NCI-H128 (cell line): ENCODE measurements around the gene BNIP2.
"Not testable (repeated sequence)": the region's sequence is repeated elsewhere in the genome, so short reads cannot be mapped to it uniquely, and the experiment has no call there.

Experiments
- DNase-seq: peaks from one replicate; lab custom pipeline; 2025; ENCODE audit not compliant: unreplicated experiment; lab: John Stamatoyannopoulos, UW

BNIP2 gene, protein sequence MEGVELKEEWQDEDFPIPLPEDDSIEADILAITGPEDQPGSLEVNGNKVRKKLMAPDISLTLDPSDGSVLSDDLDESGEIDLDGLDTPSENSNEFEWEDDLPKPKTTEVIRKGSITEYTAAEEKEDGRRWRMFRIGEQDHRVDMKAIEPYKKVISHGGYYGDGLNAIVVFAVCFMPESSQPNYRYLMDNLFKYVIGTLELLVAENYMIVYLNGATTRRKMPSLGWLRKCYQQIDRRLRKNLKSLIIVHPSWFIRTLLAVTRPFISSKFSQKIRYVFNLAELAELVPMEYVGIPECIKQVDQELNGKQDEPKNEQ

DNA sequence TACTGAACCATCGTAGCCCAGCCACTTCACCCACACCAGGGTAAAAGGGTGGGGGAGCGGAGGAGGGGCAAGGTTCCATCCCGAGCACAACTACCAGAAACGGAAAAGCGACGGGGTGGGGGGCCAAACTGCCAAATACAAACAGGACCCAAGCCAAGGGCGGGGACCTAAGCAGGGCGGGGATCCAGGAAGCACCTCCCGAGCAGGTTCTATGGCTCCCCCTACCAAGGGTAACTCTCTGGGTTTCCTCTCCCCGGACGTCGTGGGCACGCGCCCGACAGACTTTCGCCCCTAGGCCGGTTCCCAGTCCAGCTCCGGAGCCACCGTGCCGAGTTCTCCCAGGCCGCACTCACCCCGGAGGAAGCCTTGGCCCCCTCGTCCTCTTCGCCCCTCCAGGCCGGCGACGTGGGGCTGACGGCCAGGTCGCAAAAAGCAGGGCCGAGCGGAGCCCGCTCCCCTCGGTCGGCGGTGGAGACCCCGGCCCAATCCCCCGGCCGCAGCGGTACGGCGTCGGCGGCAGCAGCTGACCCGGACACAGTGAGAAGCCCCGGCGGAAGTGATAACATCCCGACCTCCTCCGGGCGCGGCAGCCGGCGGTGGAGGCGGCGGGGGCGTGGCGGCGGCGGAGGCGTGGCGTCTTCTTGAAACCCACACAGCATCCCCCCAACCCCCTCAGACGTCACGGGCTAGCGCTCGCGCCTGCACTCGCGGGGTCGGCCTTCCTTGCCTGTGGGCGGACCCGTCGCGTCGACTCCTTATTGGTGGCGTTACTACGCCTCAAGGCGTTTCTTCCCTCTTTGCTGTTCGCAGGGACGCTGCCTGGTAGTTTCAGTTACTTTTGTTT is at the start of gene BNIP2:
TSS of gene BNIP2 (minus strand) at position 539 of the 844 bp plus-strand sequence. CDS start 6,863 bp downstream, outside the sequence.
- DNase-seq: peak; percentile 76

DNA sequence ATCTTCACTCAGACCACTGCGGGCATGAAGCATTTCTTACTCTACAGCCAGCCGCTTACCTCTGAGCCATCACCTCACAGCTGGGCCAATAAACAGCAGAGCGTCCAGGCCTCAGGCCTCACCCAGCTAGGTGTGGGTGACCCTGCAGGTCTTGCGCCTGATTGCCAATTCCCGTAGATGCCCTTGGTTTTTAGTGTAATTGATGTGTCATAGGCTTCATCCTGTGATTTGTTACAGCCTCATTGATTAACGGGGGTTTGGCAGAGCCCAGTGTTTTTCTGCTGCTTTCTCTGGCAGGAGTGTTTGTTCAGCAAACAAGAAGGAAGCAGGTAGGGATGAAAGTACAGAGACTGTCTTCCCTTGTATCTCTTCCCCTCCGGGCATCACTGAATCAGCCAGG is 49.6 kb upstream of the BNIP2 start:
- no peak for DNase-seq

DNA sequence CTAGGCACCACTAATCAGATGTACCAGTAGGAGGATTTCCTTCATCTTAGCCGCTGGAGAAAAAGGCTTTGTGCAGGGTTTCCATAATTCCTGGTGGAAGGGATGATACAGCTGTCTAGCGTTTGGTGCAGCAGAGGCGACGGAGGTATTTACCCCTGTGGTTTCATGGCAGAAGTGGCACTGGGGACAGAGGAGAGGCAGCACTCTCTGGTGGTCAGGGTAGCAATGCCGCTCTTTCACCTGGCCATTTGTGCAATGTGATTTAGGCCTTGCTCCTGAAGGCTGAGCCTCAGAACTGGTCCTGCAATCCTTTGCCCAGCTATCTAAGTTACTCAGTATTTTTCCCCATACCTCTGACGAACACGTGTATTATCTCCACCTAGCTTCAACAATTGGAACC is 47.1 kb upstream of the BNIP2 start:
- no peak for DNase-seq

DNA sequence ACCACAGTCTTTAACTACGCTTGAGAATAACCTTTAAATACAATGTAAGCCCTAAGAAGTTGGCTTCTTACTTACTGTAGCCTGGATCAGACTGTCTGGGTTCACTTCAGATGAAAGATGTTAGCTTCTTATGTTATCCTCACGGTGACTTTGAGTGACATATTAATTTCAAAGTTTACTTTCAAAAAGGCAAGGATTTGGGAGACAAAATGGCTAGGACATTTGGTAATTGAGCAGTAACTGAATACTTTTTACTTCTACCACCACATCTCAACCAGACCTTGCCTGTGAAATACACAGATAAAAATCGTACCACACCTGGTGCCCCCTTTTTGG is 36.0 kb upstream of the BNIP2 start:
- DNase-seq: no peak

DNA sequence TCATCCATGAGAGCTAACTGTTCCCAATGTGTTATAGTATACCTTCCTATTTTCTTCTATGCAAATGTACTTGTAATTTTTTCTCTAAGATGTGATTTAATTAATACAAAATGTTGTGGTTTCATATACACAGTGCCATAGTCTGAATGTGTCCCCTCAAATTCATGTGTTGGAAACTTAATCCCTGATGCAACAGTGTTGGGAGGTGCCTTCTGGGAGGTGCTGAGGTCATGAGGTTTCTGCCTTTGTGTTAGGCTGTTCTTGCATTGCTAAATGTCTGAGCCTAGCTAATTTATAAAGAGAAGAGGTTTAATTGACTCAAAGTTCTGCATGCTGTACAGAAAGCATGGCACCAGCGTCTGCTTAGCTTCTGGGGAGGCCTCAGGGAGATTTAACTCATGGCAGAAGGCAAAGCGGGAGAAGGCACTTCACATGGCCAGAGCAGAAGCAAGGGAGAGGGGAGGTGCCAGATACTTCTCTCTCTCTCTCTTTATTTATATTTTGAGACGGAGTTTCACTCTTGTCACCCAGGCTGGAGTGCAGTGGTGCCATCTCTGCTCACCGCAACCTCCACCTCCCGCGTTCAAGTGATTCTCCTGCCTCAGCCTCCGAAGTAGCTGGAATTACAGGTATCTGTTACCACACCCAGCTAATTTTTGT is 34.7 kb upstream of the BNIP2 start:
- no peak for DNase-seq

DNA sequence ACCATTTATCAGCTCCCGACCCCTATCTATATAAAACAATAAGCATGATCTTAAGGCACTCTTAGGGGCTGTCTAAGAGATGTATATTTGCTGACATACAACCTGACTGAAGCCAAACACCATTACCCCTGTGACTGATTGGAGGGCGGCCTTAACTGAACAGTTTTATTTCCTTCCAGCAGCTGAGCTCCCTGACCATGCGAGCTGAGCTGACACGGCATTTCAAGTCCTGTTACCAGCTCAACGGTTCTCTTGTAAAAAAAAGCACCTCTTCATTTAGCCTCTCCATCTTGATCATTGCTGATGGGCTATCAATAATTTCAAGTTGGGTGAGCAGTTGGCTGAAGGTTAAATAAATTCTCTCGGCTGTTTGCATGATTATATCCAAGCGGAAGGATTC is 33.4 kb upstream of the BNIP2 start:
- DNase-seq: no peak

DNA sequence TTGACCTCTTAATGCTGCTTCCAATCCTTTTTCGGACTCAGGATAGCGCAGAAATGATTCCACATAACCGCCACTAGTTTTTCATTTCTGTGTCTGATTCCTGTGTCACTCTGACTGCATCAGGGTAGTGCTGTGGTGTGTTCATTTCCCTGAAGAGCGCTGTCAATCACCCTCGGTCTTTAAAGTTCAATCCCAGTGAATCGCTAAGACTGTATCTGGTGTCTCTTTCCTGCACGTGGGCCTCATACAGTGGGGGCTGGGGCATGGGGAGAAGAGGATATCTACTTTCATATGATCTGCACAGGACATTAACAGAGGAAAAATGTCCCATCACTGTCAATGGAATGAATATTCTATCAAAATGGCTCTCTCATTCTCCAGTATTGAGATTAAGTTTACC is 32.9 kb upstream of the BNIP2 start:
- DNase-seq: no peak

DNA sequence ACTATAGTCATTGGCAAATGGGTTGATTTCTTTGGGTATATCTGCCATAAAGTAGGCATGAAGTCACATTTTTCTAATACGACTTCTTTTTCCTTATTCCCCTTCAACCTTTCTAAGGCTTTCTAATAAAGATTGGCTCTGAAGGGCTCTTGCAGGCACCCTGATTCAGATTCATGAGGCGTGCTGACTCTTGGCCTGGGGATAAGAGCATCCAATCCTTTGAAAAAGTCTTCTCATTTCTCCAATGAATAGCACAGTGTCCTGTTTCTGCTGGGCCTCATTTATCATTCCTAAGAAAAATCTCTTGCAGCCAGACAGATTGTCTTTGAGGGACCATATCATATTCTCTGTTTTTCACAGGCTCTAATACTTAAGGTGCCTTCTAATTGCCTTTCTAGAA is 32.3 kb upstream of the BNIP2 start:
- DNase-seq: no peak

DNA sequence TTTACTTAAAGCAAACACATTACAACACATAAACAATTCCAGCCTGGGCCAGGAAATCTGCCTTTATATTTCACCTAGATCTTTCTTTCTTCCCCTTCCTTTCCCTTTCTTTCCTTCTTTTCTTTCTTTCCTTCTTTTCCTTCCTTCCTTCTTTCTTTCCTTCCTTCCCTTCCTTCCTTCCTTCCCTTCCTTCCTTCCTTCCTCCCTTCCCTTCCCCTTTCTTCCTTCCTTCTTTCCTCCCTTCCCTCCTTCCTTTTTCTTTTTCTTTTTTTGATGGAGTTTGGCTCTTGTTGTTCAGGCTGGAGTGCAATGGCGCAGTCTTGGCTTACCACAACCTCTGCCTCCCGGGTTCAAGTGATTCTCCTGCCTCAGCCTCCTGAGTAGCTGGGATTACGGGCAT is 24.1 kb upstream of the BNIP2 start:
- DNase-seq: no peak

DNA sequence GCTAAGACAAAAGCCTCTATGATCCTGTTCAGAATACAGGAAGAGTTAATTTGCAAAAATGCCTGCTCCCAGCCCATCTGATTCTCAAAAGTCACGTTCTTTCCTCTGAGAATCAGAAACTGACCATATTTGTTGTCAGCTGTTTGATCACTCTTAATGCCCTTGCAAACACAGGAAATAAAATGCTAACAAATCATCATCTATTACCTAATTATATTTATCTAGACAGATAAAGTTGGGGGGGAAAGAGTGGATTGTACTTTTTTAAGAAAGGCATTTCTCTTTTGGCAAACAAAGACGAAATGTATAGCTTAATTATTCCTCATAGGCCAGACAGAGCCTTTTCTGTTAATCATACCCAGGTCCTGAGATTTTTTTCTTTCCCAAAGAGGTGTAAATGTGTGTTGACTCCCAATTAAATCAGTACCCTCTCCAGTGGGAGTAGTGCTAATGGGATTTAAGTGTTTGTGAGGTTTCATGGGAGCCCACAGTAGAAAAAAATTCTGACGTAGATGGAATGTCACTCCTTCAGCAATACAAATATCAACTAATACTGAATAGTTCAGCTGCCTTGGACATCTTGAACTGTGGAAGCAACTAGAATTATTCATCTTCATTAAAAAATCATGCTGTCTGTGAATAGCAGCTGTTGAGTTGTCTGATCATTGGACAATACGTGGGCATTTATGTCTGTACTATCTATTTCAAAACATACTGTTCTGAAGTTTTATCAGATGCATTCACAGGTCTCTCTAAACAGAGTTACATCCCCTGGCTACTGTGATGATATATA is 22.5 kb upstream of the BNIP2 start:
- DNase-seq: no peak

DNA sequence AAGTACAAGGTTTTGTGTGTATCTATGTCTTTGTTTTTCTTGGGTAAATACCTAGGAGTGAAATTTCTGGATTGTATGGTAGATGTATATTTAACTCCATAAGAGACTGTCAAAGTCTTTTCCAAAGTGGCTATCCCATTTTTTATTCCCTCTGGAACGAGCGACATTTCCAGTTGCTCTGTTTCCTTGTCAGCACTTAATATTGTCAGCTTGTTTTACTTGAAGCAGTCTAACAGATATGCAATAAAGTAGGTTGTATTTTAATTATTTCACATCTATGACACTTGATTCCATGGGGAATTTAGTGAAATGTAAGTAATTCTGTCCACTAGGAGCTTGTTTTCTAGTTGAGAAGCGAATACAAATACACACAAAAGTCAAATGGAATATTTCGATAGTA is 18.5 kb upstream of the BNIP2 start:
- DNase-seq: no peak

DNA sequence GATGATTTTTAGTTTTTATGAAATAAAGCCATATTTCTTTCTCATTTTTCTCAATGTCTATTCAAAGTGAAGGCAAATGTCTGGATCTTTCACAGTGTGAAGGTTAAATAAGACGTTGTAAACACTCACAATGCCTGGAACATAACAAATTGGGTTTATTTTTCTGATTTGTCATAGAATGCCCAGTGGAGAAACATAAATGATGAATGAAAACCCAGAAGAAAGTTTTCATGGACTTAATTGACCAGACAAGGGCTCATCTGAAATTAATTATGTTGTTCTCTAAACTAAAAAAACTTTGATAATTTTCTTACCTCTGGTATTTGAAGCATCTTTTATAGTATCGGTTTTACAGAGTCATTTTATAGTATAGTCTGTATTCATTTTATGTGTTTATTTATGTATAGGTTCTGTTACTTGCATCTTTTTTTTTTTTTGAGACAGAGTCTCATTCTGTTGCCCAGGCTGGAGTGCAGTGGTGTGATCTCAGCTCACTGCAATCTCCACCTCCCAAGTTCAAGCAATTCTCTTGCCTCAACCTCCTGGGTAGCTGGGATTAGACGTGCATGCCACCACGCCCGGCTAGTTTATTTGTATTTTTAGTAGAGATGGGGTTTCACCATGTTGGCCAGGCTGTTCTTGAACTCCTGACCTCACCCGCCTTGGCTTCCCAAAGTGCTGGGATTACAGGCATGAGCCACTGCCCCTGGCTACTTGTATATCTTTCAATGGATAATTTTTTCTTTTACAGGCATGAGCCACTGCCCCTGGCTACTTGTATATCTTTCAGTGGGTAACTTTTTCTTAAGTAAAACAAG is 15.1 kb upstream of the BNIP2 start:
- DNase-seq: no peak

DNA sequence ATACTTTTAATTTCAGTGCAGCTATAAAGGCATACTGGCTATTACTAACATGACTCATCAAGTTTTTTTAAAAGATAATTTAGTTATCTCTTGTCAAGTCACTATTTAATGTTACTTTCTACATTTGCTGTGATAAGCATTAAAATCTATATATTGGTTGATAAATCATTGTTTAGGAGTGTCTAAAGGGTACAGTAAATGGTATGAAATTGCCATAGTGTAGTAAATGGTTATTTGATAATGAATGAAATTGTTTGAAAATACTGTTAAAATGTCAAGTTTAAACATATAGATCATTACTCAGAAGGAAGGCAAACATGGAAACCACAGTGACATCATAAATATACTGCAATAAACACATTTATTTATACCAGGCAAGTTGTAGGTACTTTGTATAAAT is 13.2 kb upstream of the BNIP2 start:
- DNase-seq: no peak

DNA sequence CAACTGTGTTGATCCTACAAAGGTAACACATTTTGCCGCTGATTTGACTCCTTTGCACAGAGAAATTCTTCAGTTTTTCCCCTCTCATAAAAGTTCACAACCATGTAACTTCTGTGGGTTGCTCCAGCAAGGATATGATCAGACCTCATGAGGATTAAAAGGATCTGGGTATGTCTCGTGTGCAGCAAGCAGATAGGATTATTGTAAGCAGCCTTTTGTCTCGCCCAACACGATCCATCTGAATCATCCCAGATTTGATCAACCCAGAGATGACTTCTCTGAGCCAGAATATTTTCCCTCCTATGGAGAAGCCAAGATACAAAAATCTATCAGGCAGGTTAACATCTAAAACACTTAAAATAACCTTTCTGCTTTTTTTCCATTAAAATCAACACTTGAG is 12.8 kb upstream of the BNIP2 start:
- DNase-seq: no peak

DNA sequence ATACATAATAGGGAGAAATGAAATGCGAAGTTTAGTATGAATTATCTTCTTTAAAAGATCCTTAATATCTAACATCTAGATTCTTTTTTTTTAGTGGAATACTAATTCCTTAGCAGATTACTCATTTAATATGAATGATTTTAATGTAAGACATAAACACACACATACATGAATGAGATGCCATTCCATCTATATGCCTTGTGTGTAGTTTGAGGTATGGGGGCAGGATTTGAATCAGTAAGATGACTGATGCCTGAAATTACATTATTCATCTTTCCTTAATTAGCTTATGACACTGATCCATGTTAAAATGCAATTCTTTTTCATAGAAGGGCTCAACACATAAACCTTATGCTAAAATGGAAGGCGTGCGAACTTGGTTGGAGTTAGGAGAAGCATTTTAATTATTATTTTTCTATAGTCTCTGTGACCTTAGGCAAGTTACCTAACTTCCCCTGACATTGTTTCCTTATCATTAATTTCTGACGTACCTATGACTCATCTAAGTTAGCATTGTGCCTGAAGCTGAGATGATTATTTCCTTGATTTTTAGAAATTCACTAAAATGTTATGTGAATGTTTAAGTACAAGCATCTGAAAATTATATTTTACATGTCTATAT is 10.8 kb upstream of the BNIP2 start:
- DNase-seq: no peak

DNA sequence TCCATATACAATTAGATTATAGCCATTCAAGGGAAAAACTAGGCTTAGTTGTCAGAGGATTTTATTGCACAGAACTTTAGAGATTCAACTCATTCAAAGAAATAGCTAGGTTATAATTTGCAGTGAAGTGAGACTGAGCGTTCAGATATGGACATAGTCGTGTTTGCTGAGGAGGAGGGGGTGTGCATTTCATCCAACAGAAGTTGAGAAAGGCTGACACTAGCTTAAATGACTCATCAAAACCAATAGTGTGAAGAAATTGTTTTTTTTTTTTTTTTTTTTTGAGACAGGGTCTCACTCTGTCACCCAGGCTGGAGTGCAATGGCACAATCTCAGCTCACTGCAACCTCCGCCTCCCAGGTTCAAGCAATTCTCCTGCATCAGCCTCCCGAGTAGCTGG is 8.9 kb upstream of the BNIP2 start:
- not testable (repeated sequence) for DNase-seq

DNA sequence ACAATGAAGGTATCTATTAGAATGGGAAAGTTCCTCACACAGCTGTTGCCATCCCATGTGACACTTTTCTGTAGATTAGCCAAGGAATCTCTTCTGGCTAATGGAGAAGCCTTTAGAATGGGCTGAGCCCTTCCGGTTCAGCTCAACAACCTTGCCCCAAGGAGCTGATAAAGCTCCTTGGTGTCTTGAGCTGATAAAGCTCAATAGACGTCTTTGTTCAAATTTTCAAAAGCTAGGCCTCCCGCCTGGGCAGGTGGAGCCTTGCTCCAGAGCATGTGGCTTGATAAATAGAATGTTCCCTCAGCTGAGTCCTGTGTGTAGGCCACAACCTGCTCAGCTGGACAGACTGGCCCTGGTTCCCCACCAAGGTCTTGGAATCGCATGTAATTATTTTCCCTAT is 7.2 kb upstream of the BNIP2 start:
- DNase-seq: no peak

DNA sequence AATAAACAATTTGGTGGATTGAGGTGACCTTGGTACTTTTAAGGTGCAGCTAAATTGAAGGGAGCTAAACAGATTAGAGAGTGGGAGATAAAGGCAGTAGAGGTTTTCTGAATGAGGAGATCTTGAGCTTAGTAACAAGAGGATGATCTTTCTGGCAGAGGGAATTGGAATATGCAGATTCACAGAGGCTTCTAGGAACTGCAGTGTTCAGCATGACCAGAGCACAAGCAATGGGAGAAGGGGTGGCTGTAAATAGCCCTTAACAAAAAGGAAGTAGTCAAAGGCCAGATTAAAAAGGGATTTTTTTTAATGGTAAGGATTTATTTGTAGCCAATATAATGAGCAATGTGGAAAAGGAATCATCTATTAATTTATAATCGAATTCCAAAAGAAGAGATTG is 5.7 kb upstream of the BNIP2 start:
- no peak for DNase-seq

DNA sequence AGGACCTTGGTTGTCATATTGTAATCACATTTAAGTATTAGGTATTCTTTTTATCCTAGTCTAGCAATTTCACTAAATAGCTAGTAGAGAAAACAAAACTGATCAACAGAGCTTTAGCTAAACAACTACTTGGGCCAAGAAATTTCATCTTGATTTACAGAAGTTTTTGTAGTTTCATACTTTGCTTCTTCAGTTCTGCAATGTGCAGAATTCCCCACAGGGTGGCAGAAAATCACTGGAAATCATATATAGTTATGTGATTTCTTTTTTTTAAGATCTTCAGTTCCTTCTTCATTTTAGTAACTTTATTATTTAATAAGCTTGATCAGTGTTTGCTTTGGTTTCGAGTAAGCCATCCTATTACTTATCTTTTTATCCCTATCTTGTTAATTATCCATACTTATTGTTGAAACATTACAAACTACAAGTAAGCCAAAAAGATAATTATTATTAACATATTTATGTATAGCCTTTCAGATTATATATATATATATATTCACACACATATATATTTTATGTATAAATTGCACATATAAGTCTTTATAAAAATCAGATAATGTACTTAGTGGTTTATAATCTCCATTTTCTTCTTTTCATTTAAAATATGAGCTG is 2.2 kb upstream of the BNIP2 start:
- no peak for DNase-seq
